Upper lobe of left lung (tissue), 4 donors: ENCODE data around the gene PCDH17.

Source experiments
- POLR2A ChIP-seq, 4 donors: fragments of 450-650 bp; IDR thresholded peaks; one replicate each; pipeline ENCODE4 v1.5.1; 2016 to 2017; ENCODE audit warnings: antibody characterized with exemption in 4 of 4, mild to moderate bottlenecking in 2 of 4
- POLR2AphosphoS5 ChIP-seq, 2 donors: sonication (generic); formaldehyde crosslinking; IDR thresholded peaks; one replicate each; pipeline ENCODE4 v1.5.1; 2017; ENCODE audit warnings: antibody characterized with exemption in 2 of 2
- TF ChIP-seq, protein P1 (sequence below), 6 experiments: fragments of 450-650 bp in 4 of 6; fragments of 200-600 bp in 2 of 6; sonication (generic) in 2 of 6; IDR thresholded peaks; one replicate each; pipeline ENCODE4 v1.5.1; 2016 to 2019; ENCODE audit warnings: antibody characterized with exemption in 6 of 6

GRCh38 chr13:57604442-57604841, 27.1 kb upstream of the PCDH17 start:
- TF ChIP-seq POLR2A (IDR thresholded peaks at IDR 0.05) (no peak), POLR2AphosphoS5 (IDR thresholded peaks at IDR 0.05) (no peak)
- TF ChIP-seq, protein P1, sequence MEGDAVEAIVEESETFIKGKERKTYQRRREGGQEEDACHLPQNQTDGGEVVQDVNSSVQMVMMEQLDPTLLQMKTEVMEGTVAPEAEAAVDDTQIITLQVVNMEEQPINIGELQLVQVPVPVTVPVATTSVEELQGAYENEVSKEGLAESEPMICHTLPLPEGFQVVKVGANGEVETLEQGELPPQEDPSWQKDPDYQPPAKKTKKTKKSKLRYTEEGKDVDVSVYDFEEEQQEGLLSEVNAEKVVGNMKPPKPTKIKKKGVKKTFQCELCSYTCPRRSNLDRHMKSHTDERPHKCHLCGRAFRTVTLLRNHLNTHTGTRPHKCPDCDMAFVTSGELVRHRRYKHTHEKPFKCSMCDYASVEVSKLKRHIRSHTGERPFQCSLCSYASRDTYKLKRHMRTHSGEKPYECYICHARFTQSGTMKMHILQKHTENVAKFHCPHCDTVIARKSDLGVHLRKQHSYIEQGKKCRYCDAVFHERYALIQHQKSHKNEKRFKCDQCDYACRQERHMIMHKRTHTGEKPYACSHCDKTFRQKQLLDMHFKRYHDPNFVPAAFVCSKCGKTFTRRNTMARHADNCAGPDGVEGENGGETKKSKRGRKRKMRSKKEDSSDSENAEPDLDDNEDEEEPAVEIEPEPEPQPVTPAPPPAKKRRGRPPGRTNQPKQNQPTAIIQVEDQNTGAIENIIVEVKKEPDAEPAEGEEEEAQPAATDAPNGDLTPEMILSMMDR (IDR thresholded peaks at IDR 0.05) = no peak
